NCI-H1092 treated with DMSO at 0.1 percent for 48 hours (cell line): ENCODE data around the gene SH3RF1.

Experiments
- DNase-seq: peaks from one replicate; lab custom pipeline; 2025; lab: John Stamatoyannopoulos, UW

The SH3RF1 gene

DNA sequence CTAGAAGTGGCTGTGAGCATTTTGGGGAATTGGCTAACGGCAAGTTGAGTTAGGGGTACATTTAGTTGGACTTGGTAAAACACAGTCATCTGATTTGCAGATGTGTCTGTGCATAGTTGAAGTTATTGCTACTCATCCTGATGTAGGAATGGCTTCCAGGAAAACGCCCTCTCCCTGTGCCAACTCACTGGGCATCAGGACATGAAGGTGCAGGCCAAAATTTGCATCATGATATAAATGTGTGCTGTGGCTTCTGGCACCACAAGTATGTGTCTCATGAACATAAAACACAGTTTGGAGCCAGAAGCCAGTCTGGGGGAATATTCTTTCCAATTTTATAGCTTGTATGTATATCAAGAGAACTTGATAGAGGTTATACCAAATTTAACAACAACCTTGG lies 206.5 kb downstream of the SH3RF1 start:
- no peak for DNase-seq

- DNase-seq = no peak
Measured at GRCh38 chr4:169063441-169063840, 207.3 kb downstream of the SH3RF1 start.

- no peak for DNase-seq
Measured at GRCh38 chr4:169062897-169063244, 207.9 kb downstream of the SH3RF1 start.

- DNase-seq = no peak
Measured at GRCh38 chr4:169061386-169061785, 209.4 kb downstream of the SH3RF1 start.

- DNase-seq = no peak
Measured at GRCh38 chr4:169060391-169061091, 210.2 kb downstream of the SH3RF1 start.

DNA sequence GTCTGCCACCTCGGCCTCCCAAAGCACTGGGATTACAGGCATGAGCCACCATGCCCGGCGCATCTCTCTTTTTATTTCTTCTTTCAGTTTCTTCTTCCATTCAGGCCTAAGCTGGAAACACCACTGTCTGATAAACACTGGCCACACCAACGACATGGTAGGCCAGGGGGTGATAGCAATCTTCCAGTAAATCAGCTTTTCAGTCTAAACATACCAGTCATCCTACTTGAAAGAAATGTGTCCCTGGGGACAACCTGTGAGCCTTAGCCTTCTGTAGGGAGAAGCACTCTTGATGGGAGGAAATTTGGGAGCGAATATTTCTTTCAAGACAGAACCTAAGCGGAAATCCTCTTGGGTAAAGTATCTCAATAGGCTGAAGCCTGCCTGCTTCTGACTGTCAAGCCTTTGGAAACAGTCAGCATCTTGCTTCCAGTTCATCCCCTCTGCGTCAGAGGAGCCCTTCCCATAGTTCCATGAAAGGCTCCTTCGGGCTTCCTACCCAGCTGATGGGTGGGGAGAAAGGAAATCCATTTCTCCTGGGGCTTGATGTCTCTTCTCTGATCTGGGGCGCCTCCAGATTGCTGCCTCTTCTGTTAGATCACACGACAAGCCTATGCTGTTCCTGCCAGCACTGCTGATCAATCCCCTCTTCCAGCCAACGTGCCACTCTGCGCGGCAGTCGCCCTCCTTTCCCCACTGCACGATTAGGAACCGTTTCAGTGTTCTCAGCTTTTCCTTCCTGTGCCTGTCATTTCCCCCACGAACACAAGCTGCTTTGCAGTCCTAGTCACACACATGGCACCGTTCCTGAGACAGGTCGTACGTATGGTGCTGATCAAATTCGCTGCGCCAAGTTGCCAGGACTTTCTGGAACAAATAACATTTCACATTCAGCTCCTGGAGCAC lies 211.2 kb downstream of the SH3RF1 start:
- DNase-seq = no peak

- no peak for DNase-seq
Measured at GRCh38 chr4:169058312-169058711, 212.4 kb downstream of the SH3RF1 start.

DNA sequence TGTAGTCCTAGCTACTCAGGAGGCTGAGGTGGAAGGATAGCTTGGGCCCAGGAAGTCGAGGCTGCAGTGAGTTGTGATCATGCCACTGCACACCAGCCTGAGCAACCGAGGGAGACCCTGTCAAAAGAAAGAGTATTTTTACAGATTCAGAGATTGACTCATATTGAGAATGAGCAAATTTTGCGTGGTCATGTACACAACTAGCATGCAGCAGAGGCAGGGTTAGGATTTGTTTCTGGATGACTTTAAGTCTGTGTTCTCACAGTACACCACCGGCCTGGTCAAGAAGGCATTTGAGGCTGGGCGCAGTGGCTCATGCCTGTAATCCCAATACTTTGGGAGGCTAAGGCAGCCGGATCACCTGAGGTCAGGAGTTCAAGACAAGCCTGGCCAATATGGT lies 215.9 kb downstream of the SH3RF1 start:
- DNase-seq = no peak

GRCh38 chr4:169052594-169052945 lies 218.2 kb downstream of the SH3RF1 start:
- no peak for DNase-seq

DNA sequence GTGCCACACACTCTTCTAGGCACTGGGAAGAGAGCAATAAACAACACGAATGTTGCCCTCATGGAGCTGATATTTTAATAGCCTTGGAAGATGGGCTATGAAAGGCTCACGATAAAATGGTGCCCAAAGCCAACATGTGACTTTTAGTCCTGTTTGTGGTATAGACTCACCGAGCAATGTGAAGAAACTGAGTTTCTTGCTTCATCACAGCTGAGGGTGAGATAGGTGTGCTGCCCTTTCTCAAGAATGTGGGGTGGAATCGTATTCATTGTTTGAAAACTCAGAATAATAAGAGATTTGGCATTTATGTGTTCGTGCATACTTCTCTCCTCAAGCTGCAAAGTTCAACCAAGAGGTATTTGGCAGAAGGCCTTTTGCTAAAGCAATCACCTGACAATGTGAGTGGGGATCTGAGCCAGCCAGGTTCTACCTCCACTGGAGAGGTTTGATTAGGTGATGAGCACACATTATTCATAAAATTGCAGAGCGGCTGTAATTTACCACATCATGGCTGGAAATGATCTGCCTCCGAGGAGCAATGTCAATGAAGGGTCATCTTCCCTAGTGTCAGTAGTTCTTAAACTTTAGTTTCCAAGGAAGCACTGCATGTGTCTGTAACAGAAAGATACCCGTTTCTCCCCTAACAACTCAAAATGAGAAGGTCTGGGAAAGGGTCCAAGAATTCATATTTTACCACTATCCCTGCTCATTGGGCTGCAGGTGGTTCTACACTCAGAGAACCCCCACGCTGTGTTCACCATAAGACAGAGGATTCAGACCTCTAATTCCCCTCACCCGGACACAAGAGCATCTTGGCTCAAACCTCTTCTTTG lies 218.8 kb downstream of the SH3RF1 start:
- DNase-seq = peak; percentile 37

- DNase-seq = no peak
Measured at GRCh38 chr4:169050881-169051760, 219.6 kb downstream of the SH3RF1 start.

DNA sequence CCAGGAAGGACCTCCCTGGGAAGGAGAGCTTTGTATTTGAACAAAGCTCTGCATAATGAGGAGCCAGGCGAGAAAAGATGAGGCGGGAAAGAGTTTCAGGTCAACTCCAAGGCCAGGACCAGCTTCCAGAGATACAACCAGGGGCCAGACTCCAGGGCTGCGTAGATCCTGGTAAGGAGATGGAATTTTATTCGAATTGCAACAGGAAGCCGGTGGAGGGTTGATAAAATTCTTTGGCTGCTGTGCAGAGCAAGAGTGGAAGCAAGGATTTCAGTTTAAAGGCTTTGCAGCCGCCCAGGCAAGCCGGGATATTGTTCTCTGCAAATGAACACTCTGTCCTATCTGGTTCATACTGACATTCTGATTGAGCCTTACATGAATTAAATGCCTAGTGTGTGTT lies 220.5 kb downstream of the SH3RF1 start:
- no peak for DNase-seq

GRCh38 chr4:169048868-169049414 lies 221.8 kb downstream of the SH3RF1 start:
- no peak for DNase-seq

GRCh38 chr4:169047956-169048355 lies 222.8 kb downstream of the SH3RF1 start:
- DNase-seq = no peak

GRCh38 chr4:169045862-169046584 lies 224.7 kb downstream of the SH3RF1 start:
- no peak for DNase-seq

GRCh38 chr4:169044714-169045447 lies 225.9 kb downstream of the SH3RF1 start:
- DNase-seq = no peak
